GM21786 (cell line): Measurements from ENCODE around the gene DCAF7.
A peak's percentile ranks its signal among the peaks of the same experiment; 100 is the strongest.

Experiments
- ATAC-seq: cut with Tn5 transposase; IDR thresholded peaks from one replicate; pipeline ENCODE4 v1.9.1; 2021; ENCODE audit not compliant: unreplicated experiment

Gene DCAF7

DNA sequence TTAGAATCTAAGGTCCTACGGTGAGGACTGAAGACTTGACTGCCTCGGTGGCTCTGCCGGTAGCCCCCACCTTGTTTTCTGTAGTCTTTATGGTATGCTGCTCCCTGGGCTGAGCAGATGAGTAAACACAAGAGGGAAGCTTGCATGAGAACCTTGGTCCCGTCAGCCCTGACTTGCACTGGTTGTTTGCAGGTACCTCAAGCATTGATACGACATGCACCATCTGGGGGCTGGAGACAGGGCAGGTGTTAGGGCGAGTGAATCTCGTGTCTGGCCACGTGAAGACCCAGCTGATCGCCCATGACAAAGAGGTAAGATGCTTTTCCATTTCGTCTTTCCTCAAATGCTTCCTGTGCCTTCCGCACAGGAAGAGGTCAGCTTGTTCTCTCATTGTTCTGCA, 29.4 kb downstream of the DCAF7 start:
- no peak for ATAC-seq

DNA sequence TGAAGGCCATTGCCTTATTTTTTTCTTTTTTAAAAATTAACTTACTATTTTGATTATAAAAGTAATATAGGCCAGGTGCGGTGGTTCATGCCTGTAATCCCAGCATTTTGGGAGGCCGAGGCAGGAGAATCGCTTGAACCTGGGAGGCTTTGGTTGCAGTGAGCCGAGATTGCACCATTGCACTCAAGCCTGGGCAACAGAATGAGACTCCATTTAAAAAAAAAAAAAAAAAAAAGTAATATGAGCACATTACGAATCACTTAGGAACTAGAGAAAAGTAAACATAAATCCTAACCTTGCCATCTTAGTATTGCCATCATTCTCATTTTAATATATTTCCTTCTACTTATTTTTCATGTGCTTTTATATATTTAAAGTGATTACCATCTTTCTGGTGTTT, 37.5 kb downstream of the DCAF7 start:
- no peak for ATAC-seq

DNA sequence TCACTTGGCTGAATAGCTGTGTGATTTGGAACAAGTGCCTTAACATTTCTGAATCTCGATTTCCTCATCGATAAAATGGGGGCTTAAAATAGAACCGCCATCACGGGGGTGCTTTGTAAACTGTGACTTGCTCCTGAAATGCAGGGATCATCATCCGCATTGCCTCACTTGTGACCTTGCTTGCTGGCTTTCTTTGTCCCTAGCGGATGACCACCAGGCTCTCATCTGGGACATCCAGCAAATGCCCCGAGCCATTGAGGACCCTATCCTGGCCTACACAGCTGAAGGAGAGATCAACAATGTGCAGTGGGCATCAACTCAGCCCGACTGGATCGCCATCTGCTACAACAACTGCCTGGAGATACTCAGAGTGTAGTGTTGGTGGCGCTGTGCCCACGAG, 38.5 kb downstream of the DCAF7 start:
- ATAC-seq, result no peak

DNA sequence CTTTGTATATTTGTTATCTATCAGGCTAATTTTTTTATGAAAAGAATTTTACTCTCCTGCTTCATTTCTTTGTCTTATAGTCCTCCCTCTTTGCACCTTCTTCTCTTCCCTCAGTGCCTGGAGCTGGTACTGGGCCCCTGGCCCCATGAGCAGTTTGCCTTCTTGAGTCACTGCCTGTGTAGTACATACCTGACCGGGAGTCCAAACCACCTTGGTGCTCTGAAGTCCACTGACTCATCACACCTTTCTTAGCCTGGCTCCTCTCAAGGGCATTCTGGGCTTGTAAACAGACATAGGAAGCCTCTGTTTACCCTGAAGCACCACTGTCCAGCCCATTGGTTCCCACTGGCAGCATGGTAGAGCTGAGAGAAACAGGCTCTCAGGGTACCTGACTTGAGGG, 39.4 kb downstream of the DCAF7 start:
- ATAC-seq, result no peak

DNA sequence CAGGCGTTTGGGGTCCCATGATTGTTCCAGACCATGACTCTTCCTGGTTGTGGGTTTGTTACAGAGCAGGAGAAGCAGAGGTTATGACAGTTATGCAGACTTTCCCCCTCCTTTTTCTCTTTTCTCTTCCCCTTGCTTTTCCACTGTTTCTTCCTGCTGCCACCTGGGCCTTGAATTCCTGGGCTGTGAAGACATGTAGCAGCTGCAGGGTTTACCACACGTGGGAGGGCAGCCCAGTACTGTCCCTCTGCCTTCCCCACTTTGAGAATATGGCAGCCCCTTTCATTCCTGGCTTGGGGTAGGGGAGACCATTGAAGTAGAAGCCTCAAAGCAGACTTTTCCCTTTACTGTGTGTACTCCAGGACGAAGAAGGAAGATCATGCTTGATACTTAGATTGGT, 42.5 kb downstream of the DCAF7 start:
- ATAC-seq, result no peak

DNA sequence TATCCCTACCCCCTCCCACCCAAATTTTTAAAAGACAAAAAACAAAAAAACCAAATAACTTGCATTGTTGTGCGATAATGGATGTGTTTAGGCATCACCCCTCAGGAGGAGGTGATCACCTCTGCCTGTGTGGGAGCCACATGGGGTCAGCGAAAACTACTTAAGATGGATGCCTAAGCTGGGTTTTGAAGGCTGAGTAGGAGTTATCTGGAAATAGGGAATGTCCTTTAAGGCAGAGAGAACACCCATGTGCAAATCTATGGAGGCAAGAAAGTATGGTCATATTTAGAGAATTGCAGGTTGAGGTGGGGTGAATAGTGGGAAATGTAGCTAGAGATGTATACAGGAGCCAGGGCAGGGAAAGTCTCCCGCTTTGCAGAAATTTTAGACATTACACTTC, 44.9 kb downstream of the DCAF7 start:
- no peak for ATAC-seq

DNA sequence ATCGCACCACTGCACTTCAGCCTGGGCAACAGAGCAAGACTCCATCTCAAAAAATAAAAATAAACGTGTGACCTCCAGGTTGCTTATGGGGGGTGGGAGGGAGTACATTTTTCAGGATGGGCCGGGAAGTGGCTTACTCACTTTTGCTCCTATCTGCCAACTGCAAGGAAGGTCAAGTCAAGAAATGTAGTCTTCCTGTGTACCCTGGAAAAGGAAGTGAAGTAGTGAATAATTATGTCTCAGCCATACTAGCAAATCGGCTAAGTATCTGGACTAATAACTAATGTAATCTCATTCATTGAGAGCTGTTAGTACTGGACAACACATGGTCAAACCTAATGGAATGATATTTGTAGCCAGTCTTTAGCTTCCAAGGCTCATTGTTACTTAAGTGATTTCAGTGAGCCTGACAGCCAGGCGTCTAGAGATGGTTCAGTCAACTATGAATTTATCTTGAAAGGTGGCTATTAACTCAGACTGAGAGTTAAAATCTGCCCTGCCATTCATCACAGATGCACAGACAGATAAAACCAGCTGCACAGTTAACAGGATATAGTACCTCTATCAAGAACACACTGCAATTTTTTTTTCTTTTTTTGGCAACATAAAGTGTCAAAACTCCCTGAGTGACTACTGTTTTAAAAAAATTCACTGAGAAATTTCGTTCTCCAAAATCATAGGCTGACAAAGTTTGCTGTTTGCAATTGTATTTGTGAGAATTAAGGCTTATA, 46.7 kb downstream of the DCAF7 start:
- no peak for ATAC-seq

DNA sequence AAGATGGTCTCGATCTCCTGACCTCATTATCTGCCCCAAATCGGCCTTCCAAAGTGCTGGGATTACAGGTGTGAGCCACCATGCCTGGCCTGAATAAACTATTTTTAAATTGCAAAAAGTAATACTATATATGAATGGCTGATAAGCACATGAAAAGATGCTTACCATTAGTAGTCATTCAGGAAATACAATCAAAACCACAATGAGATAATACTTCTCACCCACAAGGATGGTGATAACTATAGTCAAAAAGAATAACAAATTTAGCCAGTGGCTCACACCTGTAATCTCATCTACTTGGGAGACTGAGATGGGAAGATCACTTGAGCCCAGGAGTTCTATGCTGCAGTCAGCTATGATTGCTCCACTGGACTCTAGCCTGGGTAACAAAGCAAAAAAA, 48.0 kb downstream of the DCAF7 start:
- ATAC-seq, result no peak

DNA sequence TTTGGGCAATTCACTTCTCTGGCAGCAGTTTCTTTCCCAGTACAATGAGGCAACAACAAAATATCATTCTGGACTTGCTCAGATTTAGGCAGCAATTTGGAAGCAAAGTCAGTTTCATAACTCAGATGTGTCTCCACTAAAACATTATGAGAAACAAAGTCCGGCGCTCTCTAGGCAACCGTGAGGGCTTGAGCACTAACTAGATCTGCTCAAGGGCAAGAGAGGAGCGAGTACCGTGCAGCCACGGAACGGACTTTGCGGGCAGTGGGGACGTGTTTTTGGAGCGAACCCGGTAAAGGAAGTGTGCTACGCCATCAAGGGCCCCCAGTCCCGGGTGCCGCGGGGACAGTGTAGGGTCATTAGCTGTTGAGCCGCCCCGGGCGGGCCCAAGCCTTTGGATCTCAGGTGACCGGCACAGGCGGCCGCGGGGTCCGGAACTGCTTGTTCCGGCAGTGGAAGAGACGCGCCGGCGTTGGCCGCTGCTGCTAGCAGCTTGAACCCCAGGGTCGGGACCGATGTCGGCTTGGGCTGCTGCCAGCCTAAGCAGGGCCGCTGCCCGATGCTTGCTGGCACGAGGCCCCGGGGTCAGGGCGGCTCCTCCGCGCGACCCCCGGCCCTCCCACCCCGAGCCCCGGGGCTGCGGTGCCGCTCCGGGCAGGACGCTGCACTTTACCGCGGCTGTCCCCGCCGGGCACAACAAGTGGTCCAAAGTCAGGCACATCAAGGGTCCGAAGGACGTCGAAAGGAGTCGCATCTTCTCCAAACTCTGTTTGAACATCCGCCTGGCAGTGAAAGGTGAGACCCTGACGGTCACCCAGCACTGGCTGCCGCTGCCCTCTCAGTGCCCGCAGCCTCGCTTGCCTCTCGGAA, 50.5 kb downstream of the DCAF7 start, which contains the start of gene TACO1:
TACO1 (plus strand) TSS at position 327 of the 870 bp plus-strand sequence; CDS start at position 516, 189 bp downstream.
- peak; percentile 85 for ATAC-seq

DNA sequence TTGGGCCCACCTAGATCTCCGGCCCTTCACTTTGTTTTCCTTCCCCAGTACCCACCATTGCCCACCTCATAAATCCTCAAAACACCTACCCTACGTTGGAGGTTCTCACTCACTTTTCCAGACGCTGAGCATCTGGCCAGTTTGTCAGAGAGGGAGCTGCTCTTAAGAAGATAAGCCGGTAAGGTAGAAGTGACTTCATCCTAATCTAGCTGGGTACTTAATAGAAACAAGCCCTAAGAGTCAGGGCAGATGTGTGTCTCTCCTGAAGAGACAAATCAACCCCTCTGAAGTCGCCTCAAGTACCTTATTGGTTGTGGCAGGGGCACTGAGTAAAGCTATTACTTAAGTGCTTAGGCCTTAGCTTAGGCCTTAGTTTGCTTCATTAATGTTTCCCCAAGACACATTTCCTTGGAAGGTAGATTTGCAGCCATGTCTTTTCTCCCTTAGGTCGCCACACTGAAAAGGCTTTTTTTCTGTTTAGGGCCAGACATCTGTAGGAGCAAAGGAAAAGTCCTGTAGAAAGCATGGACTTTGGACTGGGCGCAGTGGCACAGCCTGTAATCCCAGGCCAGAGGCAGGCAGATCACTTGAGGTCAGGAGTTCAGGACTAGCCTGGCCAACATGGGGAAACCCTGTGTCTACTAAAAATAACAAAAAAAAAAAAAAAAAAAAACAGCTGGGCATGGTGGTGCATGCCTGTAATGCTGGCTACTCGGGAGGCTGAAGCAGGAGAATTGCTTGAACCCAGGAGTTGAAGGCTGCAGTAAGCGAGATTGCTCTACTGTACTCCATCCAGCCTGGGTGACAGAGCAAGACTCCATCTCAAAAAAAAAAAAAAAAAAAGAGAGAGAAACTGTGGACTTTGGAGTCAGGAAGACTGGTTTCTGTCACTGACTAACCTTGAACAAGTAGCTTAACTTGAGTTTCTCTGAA, 51.4 kb downstream of the DCAF7 start:
- no peak for ATAC-seq

DNA sequence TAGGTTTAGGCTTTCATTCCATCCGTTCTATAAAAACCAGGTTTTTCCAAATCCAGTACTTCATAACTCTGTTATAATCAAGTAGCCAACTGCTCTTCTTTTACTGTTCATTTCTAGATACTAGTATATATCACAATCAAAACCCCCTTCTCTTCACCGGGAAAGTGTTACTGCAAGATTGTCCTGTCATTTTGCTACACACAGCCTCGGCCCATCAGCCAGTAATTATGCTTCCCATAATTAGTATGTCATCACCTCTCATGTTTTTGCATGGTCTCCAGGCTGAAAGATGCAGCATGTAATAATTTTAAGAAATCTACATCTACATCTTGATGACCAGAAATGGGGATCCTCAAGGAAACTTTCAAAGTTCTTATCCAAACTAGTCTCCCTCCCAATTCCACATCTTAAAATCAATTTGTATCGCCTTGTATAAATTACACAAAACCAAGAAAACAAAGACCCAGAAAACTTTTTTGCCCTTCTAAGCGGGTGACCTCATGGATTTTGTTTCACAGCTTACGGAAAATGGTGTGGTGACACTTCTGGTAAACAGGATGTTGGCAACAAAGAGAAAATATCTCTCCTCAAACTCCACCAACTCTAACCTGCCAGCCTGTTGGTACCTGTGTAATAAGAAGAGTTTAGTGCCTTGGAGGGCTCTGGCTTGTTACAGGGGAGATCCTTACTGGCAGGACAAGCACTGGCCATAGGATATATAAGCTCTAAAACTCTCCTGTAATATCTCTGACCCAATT, 59.7 kb downstream of the DCAF7 start:
- ATAC-seq, result no peak

DNA sequence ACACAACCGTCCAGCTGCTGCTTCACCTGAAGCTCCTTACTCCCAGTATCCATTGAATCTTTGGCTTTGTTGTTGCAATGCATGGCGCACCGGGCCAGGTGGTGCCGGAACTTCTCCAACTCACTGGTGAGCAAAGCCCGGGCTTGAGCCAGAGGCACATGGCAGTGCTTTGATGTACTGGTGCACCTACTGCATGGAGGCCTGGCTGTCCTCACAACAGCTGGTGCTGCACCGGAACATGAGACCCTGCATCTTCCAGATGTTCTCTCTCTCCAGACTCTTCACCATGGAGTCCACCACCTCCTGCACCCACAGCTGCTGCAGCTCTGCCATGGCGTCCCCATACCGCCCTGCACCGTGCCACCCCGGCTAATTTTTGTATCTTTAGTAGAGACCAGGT, 60.6 kb downstream of the DCAF7 start:
- no peak for ATAC-seq

DNA sequence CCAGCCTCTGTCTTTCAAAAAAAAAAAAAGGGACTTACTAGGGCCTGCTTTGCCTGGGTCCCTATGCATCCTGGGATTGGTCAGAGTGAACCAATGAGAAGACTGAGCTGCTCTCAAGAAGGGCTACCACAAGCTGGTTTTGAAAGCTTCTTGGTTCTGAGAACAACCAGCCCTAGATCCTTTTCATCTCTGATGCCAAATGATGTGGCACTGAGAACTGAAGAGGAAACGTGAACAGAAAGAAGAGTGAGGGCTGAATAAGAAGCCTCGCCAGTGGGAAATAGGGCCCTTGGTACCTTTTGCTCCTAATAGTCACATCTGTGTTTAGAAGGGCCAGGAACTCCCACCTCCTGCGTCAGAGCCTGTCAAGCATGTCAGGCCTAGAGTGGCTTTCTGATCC, 61.1 kb downstream of the DCAF7 start:
- ATAC-seq, result no peak

DNA sequence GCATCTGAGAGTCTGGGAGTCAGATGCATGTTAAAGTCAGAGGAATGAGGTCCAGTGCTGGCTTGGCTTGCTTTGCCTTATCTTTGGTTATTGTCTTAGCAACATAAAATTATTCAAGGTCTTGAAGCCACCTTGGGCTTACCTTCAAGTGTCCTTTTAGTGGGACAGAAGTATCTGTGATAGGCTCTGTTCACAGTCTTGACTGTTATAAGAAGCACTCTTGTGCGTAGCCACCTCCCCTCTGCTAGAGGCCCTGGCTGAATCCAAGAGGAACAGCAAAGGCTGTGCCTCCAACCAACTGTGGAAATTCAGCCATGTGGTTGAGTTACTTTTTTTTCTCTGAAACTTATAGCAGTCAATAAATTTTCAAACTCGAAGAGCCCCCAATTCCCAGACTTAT, 63.4 kb downstream of the DCAF7 start:
- ATAC-seq, result no peak

DNA sequence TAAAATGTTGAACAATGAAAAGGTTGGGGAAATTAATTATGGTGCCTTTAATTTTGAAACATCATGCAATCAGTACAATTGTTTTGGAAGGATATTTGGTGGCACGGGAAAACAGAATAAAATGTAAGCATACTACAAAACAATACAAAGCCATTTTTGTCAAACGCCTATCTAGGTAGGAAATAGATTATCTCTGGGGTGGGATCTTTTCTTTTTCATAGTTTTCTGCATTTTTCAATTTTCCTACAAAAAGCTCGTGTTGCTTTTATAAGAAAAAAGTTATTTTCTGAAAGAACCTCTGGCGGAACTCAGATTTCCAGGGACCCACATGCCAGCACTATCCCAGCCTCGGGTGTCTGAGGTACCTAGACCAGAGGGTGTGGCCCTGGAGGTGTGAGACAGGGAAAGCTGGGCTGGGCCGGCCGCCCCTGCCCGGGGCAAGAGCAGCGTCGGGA, 71.0 kb downstream of the DCAF7 start:
- ATAC-seq, result no peak

DNA sequence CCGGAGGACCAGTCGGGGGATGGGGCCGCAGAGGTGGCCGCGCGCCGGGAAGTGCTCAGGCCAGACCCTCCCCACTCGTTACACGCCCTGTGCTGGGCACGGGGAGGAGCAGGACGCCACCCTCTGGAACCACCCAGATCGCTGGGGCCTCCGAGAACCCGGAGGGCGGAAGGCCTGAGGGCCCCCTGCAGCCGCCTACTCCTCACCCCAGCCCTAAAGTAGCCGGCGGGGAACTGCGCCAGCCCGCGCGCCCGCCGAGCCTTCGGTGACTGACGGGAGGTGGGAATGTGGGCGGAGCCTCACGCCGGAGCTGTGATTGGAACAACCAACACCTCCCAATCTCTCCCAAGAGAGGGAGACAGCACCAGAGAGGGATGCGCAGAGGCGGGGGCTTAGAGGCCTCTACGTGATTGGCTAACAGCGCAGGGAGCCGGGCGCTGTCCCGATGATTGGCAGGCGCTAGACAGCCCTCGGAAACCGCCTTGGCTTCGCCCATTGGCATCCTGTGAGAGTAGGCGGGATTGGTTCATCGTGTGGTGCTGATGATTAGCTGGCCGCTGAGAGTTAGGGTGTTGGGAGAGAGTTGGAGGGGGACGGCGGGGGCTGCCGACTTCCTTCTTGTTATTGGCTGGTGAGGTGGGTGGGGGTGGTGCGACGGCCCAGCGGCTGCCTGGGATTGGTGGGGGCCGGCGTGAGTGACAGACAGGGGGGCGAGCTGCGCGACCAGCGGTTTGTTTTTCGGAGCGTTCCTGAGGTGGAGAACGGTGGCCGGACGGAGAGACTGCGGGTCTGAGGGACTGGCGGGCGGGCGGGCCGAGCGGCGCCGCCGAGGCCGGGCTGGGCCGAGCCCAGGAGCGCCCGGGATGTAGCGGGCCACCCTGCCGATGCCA, 71.7 kb downstream of the DCAF7 start, which contains the start of gene MAP3K3:
MAP3K3 (plus strand) TSS at position 734 of the 890 bp plus-strand sequence. CDS start 343 bp downstream, outside the sequence.
- peak; percentile 93 for ATAC-seq

DNA sequence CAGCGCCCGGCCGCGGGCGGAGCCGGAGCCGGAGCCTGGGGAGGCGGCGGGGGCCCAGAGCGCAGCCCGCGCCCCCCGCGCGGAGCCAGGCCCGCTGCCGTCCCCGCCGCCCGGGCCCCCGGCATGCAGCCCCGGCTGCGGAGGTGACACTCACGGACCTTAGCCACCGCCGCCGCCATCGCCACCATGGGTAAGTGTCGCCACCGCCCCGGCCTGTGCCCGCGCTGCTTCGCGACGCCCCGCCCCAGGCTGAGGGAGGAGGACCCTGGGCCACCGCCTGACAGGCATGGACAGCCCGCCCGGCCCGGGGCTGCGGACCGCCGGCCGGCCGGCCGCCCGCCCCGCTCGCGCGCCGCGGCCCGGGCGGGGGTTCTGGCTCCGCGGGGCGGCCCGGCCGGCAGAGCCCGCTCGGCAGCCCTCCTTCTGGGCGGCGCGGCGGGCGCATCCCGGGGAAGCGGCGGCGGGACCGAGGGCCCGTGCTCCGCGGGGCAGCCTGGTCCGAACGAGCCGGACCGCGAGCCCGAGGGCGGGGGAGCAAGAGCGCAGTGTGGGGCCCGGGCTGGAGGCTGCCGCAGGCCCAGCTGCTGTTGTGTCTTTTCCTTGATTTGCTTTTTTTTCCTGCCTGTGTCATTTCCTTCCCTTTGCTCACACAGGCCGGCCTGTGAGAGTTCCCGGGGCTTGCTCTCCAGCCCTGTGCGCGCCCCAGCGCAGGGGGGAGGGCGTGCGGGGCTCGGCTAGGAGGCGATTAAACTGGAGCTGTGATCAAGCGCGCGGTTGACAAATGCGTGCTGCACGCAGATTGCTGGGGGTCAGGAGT, 72.5 kb downstream of the DCAF7 start:
- ATAC-seq, result peak; percentile 19

DNA sequence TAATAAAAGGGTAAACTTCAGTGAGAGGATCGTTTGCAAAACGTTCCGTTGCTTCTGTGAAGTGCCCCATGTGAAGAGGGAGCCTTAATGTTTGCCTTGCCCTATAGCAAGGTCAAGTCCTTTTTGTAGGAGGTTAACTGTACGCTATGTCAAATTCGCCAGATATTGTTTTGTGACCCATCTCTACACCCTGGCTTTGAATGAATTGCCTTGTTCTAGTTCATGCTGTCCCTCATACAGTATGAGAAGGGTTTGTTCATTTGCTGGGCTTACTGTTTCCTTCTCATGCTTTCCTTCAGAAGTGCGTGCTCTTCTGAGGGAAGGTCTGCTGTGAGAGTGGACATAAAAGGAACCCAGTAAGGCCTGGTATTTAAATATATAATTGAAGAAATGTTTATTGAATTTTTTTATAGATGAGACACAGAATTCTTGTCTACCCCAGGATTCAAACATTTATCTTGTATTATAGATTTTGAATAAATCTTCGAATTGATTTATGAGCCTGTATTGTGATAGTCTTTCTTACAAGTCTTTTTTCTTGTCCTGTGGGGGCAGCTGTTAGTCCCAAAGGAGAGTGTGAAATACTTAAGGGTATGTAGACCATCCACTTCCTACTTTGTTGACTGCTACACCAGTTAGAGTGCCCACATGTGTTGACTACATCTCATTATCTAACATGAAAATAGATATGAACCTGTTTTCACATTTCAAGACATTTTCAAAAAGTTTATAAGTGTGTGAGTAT, 73.7 kb downstream of the DCAF7 start:
- no peak for ATAC-seq
